Lower lobe of right lung (tissue), 2 donors: ENCODE results near the gene CACNA1C. TPM values are rescaled to one million over a fixed set of nuclear protein-coding genes. Genes with fewer than 3 reads are reported as not detected.

Experiments
- ATAC-seq, 2 donors: fragments of 200-7000 bp; cut with Tn5 transposase; one replicate each; pipeline ENCODE4 v1.9.1; 2020 to 2022; ENCODE audit warnings: mild to moderate bottlenecking in 2 of 2, moderate library complexity in 2 of 2
- DNase-seq: peaks from one replicate; pipeline ENCODE4 v3.0.0-alpha.2; 2020
- H3K27ac ChIP-seq: fragments of 200-600 bp; one replicate; pipeline ENCODE4 v1.8.0; 2022
- H3K27me3 ChIP-seq: fragments of 200-600 bp; one replicate; pipeline ENCODE4 v1.8.0; 2022; ENCODE audit warnings: low read depth
- H3K36me3 ChIP-seq: fragments of 200-600 bp; one replicate; pipeline ENCODE4 v1.8.0; 2022; ENCODE audit warnings: mild to moderate bottlenecking
- H3K4me1 ChIP-seq: fragments of 200-600 bp; one replicate; pipeline ENCODE4 v1.8.0; 2022
- H3K4me3 ChIP-seq: fragments of 200-600 bp; one replicate; pipeline ENCODE4 v1.8.0; 2022; ENCODE audit warnings: mild to moderate bottlenecking
- H3K9me3 ChIP-seq: fragments of 200-600 bp; one replicate; pipeline ENCODE4 v1.8.0; 2022
- CTCF ChIP-seq: fragments of 200-600 bp; IDR thresholded peaks from one replicate; pipeline ENCODE4 v1.8.0; 2022; ENCODE audit warnings: antibody characterized with exemption, mild to moderate bottlenecking
- intact Hi-C: fragments of 100-400 bp; cut with DNase I; formaldehyde crosslinking; loops from one replicate; pipeline ENCODE4 v1.11.0; 2022
- total RNA-seq: library from RNA; stranded (reverse); fragmentation: NEBNext Ultra II Directional; extraction: Animal tissue kit (Norgen Biotek cat#: 25700); gene quantifications from one replicate; pipeline ENCODE4 v1.2.1, GENCODE V29; 2021
- donor health status: DM: no; HTN: yes; CAD: no; lungs with severe emphysema.

CACNA1C gene
- total RNA-seq, 1 donor from 2014 or later, result 8.4 TPM

DNA sequence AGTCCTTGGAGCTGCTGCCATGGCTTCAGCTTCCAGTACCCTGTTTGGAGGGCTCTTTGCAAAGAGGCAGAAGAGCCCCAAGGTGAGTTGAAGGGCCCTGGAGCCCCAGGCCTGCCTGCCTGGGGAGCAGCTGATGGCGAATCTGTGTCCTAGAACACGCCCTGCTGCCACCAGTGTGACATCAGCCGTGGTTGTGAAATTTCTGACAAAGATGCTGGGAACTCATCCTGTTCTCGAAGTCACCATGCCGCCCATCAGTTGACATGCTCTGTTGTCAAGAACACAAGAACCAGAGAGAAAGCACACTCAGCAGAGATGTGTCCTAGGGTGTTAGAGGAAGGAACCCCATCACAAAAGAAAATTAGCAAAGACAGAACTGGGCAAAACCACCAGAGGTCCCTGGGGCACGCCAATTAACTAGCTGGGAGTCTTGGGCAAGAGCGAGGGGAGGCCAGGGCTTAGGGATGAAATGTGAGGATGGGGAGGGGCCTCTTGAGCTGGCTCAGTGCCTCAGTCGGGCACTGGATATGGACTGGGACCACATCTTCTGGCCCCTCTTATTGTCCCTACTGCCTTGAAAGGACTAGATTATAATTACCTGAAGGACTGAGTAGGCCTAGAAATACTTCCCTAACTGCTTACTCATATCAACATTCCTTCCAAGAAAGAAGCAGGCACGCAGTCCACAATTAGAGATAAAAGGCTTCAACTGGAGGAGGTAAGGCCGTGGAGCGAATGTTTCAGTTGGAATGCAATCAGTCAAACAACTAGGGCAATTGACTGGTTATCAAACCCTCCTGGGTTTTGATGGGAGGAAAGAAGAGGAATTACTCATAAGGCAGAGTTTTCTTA is 163.1 kb downstream of the CACNA1C start:
- ATAC-seq, result no peak
- H3K27me3 ChIP-seq, result no peaks in the 10 kb centered on the region
- H3K27ac ChIP-seq, result no peak overlapping the region
- H3K9me3 ChIP-seq, result no peaks in the 10 kb centered on the region
- TF ChIP-seq CTCF, result no peak
- no peaks in the 10 kb centered on the region for H3K36me3 ChIP-seq
- H3K4me1 ChIP-seq, result no peaks in the 10 kb centered on the region
- intact Hi-C loops, result no loop called here
- DNase-seq, result no peak
- H3K4me3 ChIP-seq, result no peak overlapping the region

- DNase-seq, result no peak
Measured at GRCh38 chr12:2218706-2219105, 165.9 kb downstream of the CACNA1C start.

DNA sequence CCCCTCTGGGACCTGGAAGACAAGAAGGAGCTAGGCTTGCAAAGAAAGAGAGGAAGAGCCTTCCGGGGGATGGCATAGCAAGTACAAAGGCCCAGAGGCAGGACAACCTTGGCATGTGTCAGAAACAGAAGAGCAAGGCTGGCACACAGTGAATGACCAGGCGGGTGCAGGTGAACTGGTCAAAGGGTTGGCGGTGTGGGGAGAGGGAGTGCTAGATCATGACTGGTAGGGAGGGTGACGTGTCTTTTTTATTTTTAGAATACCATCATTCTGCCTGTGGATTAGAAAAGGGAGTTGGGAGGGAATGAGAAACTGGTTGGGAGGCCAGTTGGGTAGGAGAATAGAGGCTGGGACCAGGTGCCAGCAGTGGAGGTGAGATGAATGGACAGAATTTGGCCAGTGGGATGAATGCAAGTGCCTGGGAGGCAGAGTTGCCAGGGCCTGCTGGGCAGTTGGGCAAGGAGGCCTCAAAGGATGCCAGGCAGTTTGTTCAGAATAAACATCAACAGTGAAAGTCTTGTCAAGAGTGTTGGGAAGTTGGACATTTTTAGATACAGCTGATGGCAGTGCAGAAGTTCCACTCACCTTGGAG is 168.3 kb downstream of the CACNA1C start:
- Histone ChIP-seq H3K27ac (no peak overlapping the region), H3K27me3 (no peaks in the 10 kb centered on the region), H3K4me3 (no peak overlapping the region), H3K4me1 (no peaks in the 10 kb centered on the region), H3K36me3 (no peaks in the 10 kb centered on the region), H3K9me3 (no peaks in the 10 kb centered on the region)
- intact Hi-C loops, result no loop called here
- no peak for ATAC-seq
- DNase-seq, result no peak
- no peak for TF ChIP-seq CTCF

More at GRCh38 chr12:2218706-2219105, 165.9 kb downstream of the CACNA1C start:
- no peak for ATAC-seq
- no peak overlapping the region for H3K27ac ChIP-seq
- no peak for TF ChIP-seq CTCF
- no peaks in the 10 kb centered on the region for H3K36me3 ChIP-seq
- H3K27me3 ChIP-seq, result no peaks in the 10 kb centered on the region
- intact Hi-C loops, result no loop called here
- no peaks in the 10 kb centered on the region for H3K4me1 ChIP-seq
- no peaks in the 10 kb centered on the region for H3K9me3 ChIP-seq
- no peak overlapping the region for H3K4me3 ChIP-seq

GRCh38 chr12:2222691-2223090 is 169.9 kb downstream of the CACNA1C start:
- Histone ChIP-seq H3K27me3 (no peaks in the 10 kb centered on the region), H3K4me1 (no peaks in the 10 kb centered on the region), H3K9me3 (no peaks in the 10 kb centered on the region), H3K36me3 (no peaks in the 10 kb centered on the region), H3K4me3 (no peak overlapping the region), H3K27ac (no peak overlapping the region)
- ATAC-seq (no peak), DNase-seq (no peak)
- intact Hi-C loops, result no loop called here
- no peak for TF ChIP-seq CTCF

DNA sequence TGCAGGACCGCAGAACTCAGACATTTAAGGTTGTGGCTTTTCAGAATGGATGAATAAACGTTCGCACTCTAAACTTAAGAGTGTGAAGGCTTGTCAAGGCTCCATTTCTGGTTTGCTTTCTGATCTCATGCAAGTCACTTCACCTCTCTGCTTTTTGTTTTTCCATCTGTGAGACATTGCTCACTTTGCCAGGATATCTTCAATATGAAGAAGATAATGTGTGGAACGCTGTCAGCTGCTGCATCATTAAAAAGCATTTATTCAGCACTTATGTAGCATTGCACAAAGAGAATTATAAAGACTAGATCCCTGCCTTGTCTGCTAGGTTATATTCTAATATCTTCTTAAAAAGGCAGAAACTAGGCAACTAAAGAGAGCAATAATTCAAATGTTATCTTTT is 172.2 kb downstream of the CACNA1C start:
- no peak for ATAC-seq
- DNase-seq, result no peak
- H3K27ac ChIP-seq, result no peak overlapping the region
- H3K36me3 ChIP-seq, result no peaks in the 10 kb centered on the region
- intact Hi-C loops, result no loop called here
- no peaks in the 10 kb centered on the region for H3K27me3 ChIP-seq
- H3K4me1 ChIP-seq, result no peaks in the 10 kb centered on the region
- H3K4me3 ChIP-seq, result no peak overlapping the region
- no peaks in the 10 kb centered on the region for H3K9me3 ChIP-seq
- TF ChIP-seq CTCF, result no peak
